ENCODE measurements around the gene ST3GAL4. TPM values are rescaled to one million over a fixed set of nuclear protein-coding genes. Genes with fewer than 3 reads are reported as not detected.

ST3GAL4 gene
- total and polyA plus RNA-seq, 7 experiments from 2014 or later = 2.7 to 13.4 (median 4.1) TPM

- Histone ChIP-seq H3K9me3 (ENCODE audit: control insufficient read depth in 2 of 3, low read length in 3 of 3) (no peaks in the 10 kb centered on the region), H3K36me3 (ENCODE audit: control insufficient read depth in 2 of 3, insufficient read depth in 3 of 3, low read length in 3 of 3) (no peaks in the 10 kb centered on the region), H3K4me1 (ENCODE audit: control insufficient read depth in 2 of 2, insufficient read depth in 2 of 2, low read length in 2 of 2) (no peaks in the 10 kb centered on the region), H3K27me3 (ENCODE audit: control insufficient read depth in 2 of 2, insufficient read depth in 2 of 2, low read length in 2 of 2) (no peaks in the 10 kb centered on the region), H3K27ac (ENCODE audit: low read depth, low read length) (no peak overlapping the region), H3K4me3 (ENCODE audit: low read length) (no peak overlapping the region)
- no peak overlapping the region for H3K4me3 Mint-ChIP-seq
- intact Hi-C loops (cut with micrococcal nuclease) = no loop called here
- no peaks in the 10 kb centered on the region for H3K4me1 Mint-ChIP-seq
- H3K27me3 Mint-ChIP-seq = no peaks in the 10 kb centered on the region
- POLR2A ChIA-PET = no interaction called here
- H3K9me3 Mint-ChIP-seq = peaks cover 0 to 1% (median 0%) of the 10 kb centered on the region in 11 donors
- CTCF ChIA-PET = interaction anchor here (0.6 kb wide), 1 partner anchor 14 kb away, joined by 3 read pairs; no protein-coding TSS in a partner anchor
- peak overlapping the region in 2 of 9 donors; percentile 10 to 72 for H3K27ac Mint-ChIP-seq
- no peak for DNase-seq
- ATAC-seq = no peak
- peaks cover 0 to 14% (median 5%) of the 10 kb centered on the region in 5 donors for H3K36me3 Mint-ChIP-seq
These were observed 53.6 kb downstream of the ST3GAL4 start for GRCh38 chr11:126408901-126409619.

- Mint-ChIP-seq H3K4me3 (no peak overlapping the region), H3K4me1 (no peaks in the 10 kb centered on the region), H3K36me3 (peaks cover 0 to 14% (median 5%) of the 10 kb centered on the region in 5 donors), H3K27ac (peak overlapping the region in 1 of 9 donors; percentile 10), H3K9me3 (peaks cover 0 to 1% (median 0%) of the 10 kb centered on the region in 11 donors), H3K27me3 (no peaks in the 10 kb centered on the region)
- ChIA-PET POLR2A (no interaction called here), CTCF (interaction anchor here (0.6 kb wide), 1 partner anchor 13 kb away, joined by 3 read pairs; no protein-coding TSS in a partner anchor)
- Histone ChIP-seq H3K4me1 (ENCODE audit: control insufficient read depth in 2 of 2, insufficient read depth in 2 of 2, low read length in 2 of 2) (no peaks in the 10 kb centered on the region), H3K27ac (ENCODE audit: low read depth, low read length) (no peak overlapping the region), H3K4me3 (ENCODE audit: low read length) (no peak overlapping the region), H3K27me3 (ENCODE audit: control insufficient read depth in 2 of 2, insufficient read depth in 2 of 2, low read length in 2 of 2) (no peaks in the 10 kb centered on the region), H3K9me3 (ENCODE audit: control insufficient read depth in 2 of 3, low read length in 3 of 3) (no peaks in the 10 kb centered on the region), H3K36me3 (ENCODE audit: control insufficient read depth in 2 of 3, insufficient read depth in 3 of 3, low read length in 3 of 3) (no peaks in the 10 kb centered on the region)
- no peak for ATAC-seq
- no peak for DNase-seq
- intact Hi-C loops (cut with micrococcal nuclease) = no loop called here
These were observed 54.1 kb downstream of the ST3GAL4 start for GRCh38 chr11:126409620-126409985.

DNA sequence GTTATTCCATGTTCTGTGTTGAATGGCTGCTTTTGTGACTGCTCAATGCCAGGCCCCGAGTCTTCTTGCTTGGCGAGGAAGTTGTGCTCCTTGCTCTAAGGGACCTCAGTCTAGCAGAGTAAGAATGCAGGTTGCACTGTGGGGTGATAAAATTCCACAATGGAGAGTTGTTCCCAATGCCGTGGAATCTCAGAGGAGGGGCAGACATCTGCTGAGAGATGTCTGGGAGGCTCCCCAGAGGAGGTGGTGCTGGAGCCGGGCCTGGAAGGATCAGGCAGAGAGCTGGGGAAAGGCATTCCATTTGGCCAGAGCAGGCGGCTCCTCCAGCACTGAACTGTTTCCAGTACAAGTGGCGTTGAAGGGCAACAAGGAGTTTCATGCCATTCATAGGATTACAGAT, 55.2 kb downstream of the ST3GAL4 start:
- Histone ChIP-seq H3K4me3 (ENCODE audit: low read length) (no peak overlapping the region), H3K36me3 (ENCODE audit: control insufficient read depth in 2 of 3, insufficient read depth in 3 of 3, low read length in 3 of 3) (no peaks in the 10 kb centered on the region), H3K27me3 (ENCODE audit: control insufficient read depth in 2 of 2, insufficient read depth in 2 of 2, low read length in 2 of 2) (no peaks in the 10 kb centered on the region), H3K9me3 (ENCODE audit: control insufficient read depth in 2 of 3, low read length in 3 of 3) (no peaks in the 10 kb centered on the region), H3K27ac (ENCODE audit: low read depth, low read length) (no peak overlapping the region), H3K4me1 (ENCODE audit: control insufficient read depth in 2 of 2, insufficient read depth in 2 of 2, low read length in 2 of 2) (no peaks in the 10 kb centered on the region)
- Mint-ChIP-seq H3K27me3 (no peaks in the 10 kb centered on the region), H3K9me3 (peaks cover 0 to 1% (median 0%) of the 10 kb centered on the region in 11 donors), H3K36me3 (peaks cover 0 to 14% (median 5%) of the 10 kb centered on the region in 5 donors), H3K4me1 (peaks cover 0 to 2% (median 0%) of the 10 kb centered on the region in 7 donors), H3K4me3 (no peak overlapping the region), H3K27ac (no peak overlapping the region)
- intact Hi-C loops (cut with micrococcal nuclease) = no loop called here
- ATAC-seq (no peak), DNase-seq (no peak)
- ChIA-PET CTCF (no interaction called here), POLR2A (no interaction called here)

GRCh38 chr11:126411971-126412381, 56.5 kb downstream of the ST3GAL4 start:
- POLR2A ChIA-PET = no interaction called here
- Mint-ChIP-seq H3K36me3 (peaks cover 0 to 14% (median 5%) of the 10 kb centered on the region in 5 donors), H3K4me3 (peak overlapping the region in 3 of 10 donors; percentile 1 to 38 (median 20)), H3K4me1 (peaks cover 0 to 11% (median 8%) of the 10 kb centered on the region in 7 donors), H3K27ac (no peak overlapping the region), H3K27me3 (no peaks in the 10 kb centered on the region), H3K9me3 (peaks cover 0 to 1% (median 0%) of the 10 kb centered on the region in 11 donors)
- intact Hi-C loops (cut with micrococcal nuclease) = no loop called here
- Histone ChIP-seq H3K4me3 (ENCODE audit: low read length) (no peak overlapping the region), H3K36me3 (ENCODE audit: control insufficient read depth in 2 of 3, insufficient read depth in 3 of 3, low read length in 3 of 3) (no peaks in the 10 kb centered on the region), H3K9me3 (ENCODE audit: control insufficient read depth in 2 of 3, low read length in 3 of 3) (no peaks in the 10 kb centered on the region), H3K27me3 (ENCODE audit: control insufficient read depth in 2 of 2, insufficient read depth in 2 of 2, low read length in 2 of 2) (no peaks in the 10 kb centered on the region), H3K4me1 (ENCODE audit: control insufficient read depth in 2 of 2, insufficient read depth in 2 of 2, low read length in 2 of 2) (peaks cover 4 to 6% of the 10 kb centered on the region in 2 donors), H3K27ac (ENCODE audit: low read depth, low read length) (no peak overlapping the region)
- no peak for ATAC-seq
- CTCF ChIA-PET = interaction anchor here (1.2 kb wide), 1 partner anchor 69 kb away, joined by 3 read pairs; no protein-coding TSS in a partner anchor
- no peak for DNase-seq

DNA sequence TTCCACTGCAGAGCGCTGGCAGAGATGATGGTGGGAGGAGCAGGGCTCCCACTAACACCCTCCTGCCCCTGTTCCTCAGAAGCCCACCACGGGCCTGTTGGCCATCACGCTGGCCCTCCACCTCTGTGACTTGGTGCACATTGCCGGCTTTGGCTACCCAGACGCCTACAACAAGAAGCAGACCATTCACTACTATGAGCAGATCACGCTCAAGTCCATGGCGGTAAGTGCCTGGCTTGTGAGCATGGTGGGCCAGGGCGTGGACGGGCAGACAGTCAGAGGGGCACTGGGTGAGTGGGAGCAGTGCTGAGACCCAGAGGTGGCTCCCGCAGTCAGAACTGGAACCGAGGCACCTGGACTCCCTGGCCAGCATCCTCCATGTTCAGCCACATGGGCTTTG, 57.9 kb downstream of the ST3GAL4 start:
- no peak for ATAC-seq
- peaks cover 0 to 1% (median 0%) of the 10 kb centered on the region in 11 donors for H3K9me3 Mint-ChIP-seq
- peaks cover 0 to 14% (median 5%) of the 10 kb centered on the region in 5 donors for H3K36me3 Mint-ChIP-seq
- CTCF ChIA-PET = no interaction called here
- no peak for DNase-seq
- Histone ChIP-seq H3K4me1 (ENCODE audit: control insufficient read depth in 2 of 2, insufficient read depth in 2 of 2, low read length in 2 of 2) (peaks cover 4 to 8% of the 10 kb centered on the region in 2 donors), H3K9me3 (ENCODE audit: control insufficient read depth in 2 of 3, low read length in 3 of 3) (no peaks in the 10 kb centered on the region), H3K27ac (ENCODE audit: low read depth, low read length) (no peak overlapping the region), H3K4me3 (ENCODE audit: low read length) (no peak overlapping the region), H3K36me3 (ENCODE audit: control insufficient read depth in 2 of 3, insufficient read depth in 3 of 3, low read length in 3 of 3) (no peaks in the 10 kb centered on the region), H3K27me3 (ENCODE audit: control insufficient read depth in 2 of 2, insufficient read depth in 2 of 2, low read length in 2 of 2) (no peaks in the 10 kb centered on the region)
- H3K4me3 Mint-ChIP-seq = no peak overlapping the region
- intact Hi-C loops (cut with micrococcal nuclease) = no loop called here
- POLR2A ChIA-PET = no interaction called here
- peaks cover 0 to 11% (median 8%) of the 10 kb centered on the region in 7 donors for H3K4me1 Mint-ChIP-seq
- no peak overlapping the region for H3K27ac Mint-ChIP-seq
- H3K27me3 Mint-ChIP-seq = peaks cover 0 to 3% (median 0%) of the 10 kb centered on the region in 5 donors

DNA sequence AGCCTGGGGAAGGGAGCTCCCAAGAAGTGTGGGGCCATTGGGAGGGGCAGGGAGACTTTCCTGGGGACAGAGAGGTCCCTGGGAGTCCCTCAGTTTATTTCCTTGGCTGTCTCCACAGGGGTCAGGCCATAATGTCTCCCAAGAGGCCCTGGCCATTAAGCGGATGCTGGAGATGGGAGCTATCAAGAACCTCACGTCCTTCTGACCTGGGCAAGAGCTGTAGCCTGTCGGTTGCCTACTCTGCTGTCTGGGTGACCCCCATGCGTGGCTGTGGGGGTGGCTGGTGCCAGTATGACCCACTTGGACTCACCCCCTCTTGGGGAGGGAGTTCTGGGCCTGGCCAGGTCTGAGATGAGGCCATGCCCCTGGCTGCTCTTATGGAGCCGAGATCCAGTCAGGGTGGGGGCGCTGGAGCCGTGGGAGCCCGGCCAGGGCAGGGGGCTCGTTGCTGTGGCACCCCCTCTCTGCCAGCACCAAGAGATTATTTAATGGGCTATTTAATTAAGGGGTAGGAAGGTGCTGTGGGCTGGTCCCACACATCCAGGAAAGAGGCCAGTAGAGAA, 58.4 kb downstream of the ST3GAL4 start:
- H3K4me3 ChIP-seq (ENCODE audit: low read length) = no peak overlapping the region
- peaks cover 4 to 8% of the 10 kb centered on the region in 2 donors for H3K4me1 ChIP-seq (ENCODE audit: control insufficient read depth in 2 of 2, insufficient read depth in 2 of 2, low read length in 2 of 2)
- no peaks in the 10 kb centered on the region for H3K36me3 ChIP-seq (ENCODE audit: control insufficient read depth in 2 of 3, insufficient read depth in 3 of 3, low read length in 3 of 3)
- H3K9me3 ChIP-seq (ENCODE audit: control insufficient read depth in 2 of 3, low read length in 3 of 3) = no peaks in the 10 kb centered on the region
- H3K27ac Mint-ChIP-seq = no peak overlapping the region
- peaks cover 0 to 14% (median 5%) of the 10 kb centered on the region in 5 donors for H3K36me3 Mint-ChIP-seq
- peaks cover 0 to 1% (median 0%) of the 10 kb centered on the region in 11 donors for H3K9me3 Mint-ChIP-seq
- DNase-seq (no peak), ATAC-seq (no peak)
- no peak overlapping the region for H3K4me3 Mint-ChIP-seq
- ChIA-PET CTCF (no interaction called here), POLR2A (no interaction called here)
- H3K27me3 Mint-ChIP-seq = peaks cover 0 to 6% (median 0%) of the 10 kb centered on the region in 5 donors
- intact Hi-C loops (cut with micrococcal nuclease) = no loop called here
- no peak overlapping the region for H3K27ac ChIP-seq (ENCODE audit: low read depth, low read length)
- peaks cover 0 to 11% (median 8%) of the 10 kb centered on the region in 7 donors for H3K4me1 Mint-ChIP-seq
- no peaks in the 10 kb centered on the region for H3K27me3 ChIP-seq (ENCODE audit: control insufficient read depth in 2 of 2, insufficient read depth in 2 of 2, low read length in 2 of 2)
